Activated CD4-positive, alpha-beta T cell treated with anti-CD3 and anti-CD28 coated beads, Interleukin-2, amount 50 U/mL, for 1 hour (primary cell): ENCODE data around the gene UBAC2.

Experiments used
- DNase-seq: peaks from one replicate; pipeline ENCODE4 v3.0.0-alpha.2; 2020

UBAC2 gene

GRCh38 chr13:99299256-99299919 lies 98.7 kb downstream of the UBAC2 start:
- DNase-seq, result no peak

GRCh38 chr13:99299920-99300341 lies 99.3 kb downstream of the UBAC2 start:
- no peak for DNase-seq

GRCh38 chr13:99301056-99301838 lies 100.6 kb downstream of the UBAC2 start:
- no peak for DNase-seq

GRCh38 chr13:99301913-99302636 lies 101.4 kb downstream of the UBAC2 start:
- DNase-seq, result no peak

GRCh38 chr13:99302637-99303505 lies 102.2 kb downstream of the UBAC2 start:
- no peak for DNase-seq

GRCh38 chr13:99303863-99304521 lies 103.3 kb downstream of the UBAC2 start:
- peak; percentile 59 for DNase-seq

- no peak for DNase-seq
Observed at GRCh38 chr13:99304541-99304940, 103.9 kb downstream of the UBAC2 start.

- no peak for DNase-seq
Observed at GRCh38 chr13:99305158-99305557, 104.5 kb downstream of the UBAC2 start.

GRCh38 chr13:99305566-99305965 lies 104.9 kb downstream of the UBAC2 start:
- no peak for DNase-seq

GRCh38 chr13:99307247-99307646 lies 106.6 kb downstream of the UBAC2 start, which contains the start of gene GPR183:
GPR183 (minus strand) TSS chr13:99307399; CDS start chr13:99296145, 11,254 bp downstream.
- DNase-seq, result no peak

GRCh38 chr13:99307648-99308339 lies 107.1 kb downstream of the UBAC2 start:
- DNase-seq, result peak; percentile 45

- DNase-seq, result no peak
Observed at GRCh38 chr13:99308471-99309087, 107.9 kb downstream of the UBAC2 start.

- DNase-seq, result no peak
Observed at GRCh38 chr13:99310382-99311031, 109.9 kb downstream of the UBAC2 start.

- DNase-seq, result no peak
Observed at GRCh38 chr13:99311137-99311536, 110.5 kb downstream of the UBAC2 start.

- no peak for DNase-seq
Observed at GRCh38 chr13:99311748-99312492, 111.3 kb downstream of the UBAC2 start.

- DNase-seq, result no peak
Observed at GRCh38 chr13:99312493-99312883, 111.8 kb downstream of the UBAC2 start.

- no peak for DNase-seq
Observed at GRCh38 chr13:99313501-99313900, 112.8 kb downstream of the UBAC2 start.

GRCh38 chr13:99313941-99314340 lies 113.3 kb downstream of the UBAC2 start:
- DNase-seq, result no peak

- peak; percentile 35 for DNase-seq
Observed at GRCh38 chr13:99314640-99315176, 114.1 kb downstream of the UBAC2 start.
